K562 (cell line): ENCODE results near the gene CTDSP2. TPM values are rescaled to one million over a fixed set of nuclear protein-coding genes. Genes with fewer than 3 reads are reported as not detected.

Source experiments
- ATAC-seq: fragments of 200-7000 bp; cut with Tn5 transposase; 3 replicates; pipeline ENCODE4 v1.9.1; 2020; ENCODE audit warnings: moderate library complexity
- BruUV-seq: library from RNA; stranded (reverse); fragments of 400-500 nt; replicated peaks from 2 replicates; lab custom pipeline; 2021; lab: Mats Ljungman, UMichigan
- CTCF ChIA-PET: fragments of 300-600 bp; formaldehyde crosslinking; extraction: SDS; loops from one replicate; lab custom pipeline; 2021; ENCODE audit warnings: low intra/inter-chr PET ratio; lab: Yijun Ruan, JAX
- POLR2A ChIA-PET: fragments of 300-600, 350-650 bp; sonication (Branson Sonifier 250); formaldehyde crosslinking; extraction: SDS; loops from one replicate; lab custom pipeline; 2021; ENCODE audit warnings: antibody characterized with exemption, inconsistent platforms; lab: Yijun Ruan, JAX
- DNase-seq, 4 experiments: peaks; one replicate each; pipeline versions ENCODE4 v3.0.0 to v3.0.0-alpha.2; 2011 to 2018; ENCODE audit warnings: low spot score in 3 of 4, mixed read lengths in 3 of 4; ENCODE audit errors: extremely low read depth in 1 of 4
- FAIRE-seq: peaks from 2 replicates; lab custom pipeline; 2011; peaks lifted over from hg19 to GRCh38; lab: Jason Lieb, UNC
- H2AFZ ChIP-seq: 2 replicates; pipeline ENCODE4 v1.6.0; 2011; ENCODE audit warnings: low read depth, low read length, control low read depth, inconsistent platforms
- H3K27ac ChIP-seq: fragments of 200-600 bp; 3 replicates; pipeline ENCODE4 v1.8.0; 2011; ENCODE audit warnings: low read depth, mild to moderate bottlenecking, control low read depth, inconsistent platforms, low read length, moderate library complexity, mixed read lengths; ENCODE audit errors: extremely low read depth
- H3K27me3 ChIP-seq, 2 experiments: fragments of 300-600 bp in 1 of 2; 2 replicates in 1 of 2; 3 replicates in 1 of 2; pipeline versions ENCODE4 v1.6.0 to v1.8.0; 2011; ENCODE audit warnings: inconsistent platforms in 2 of 2, low read length in 2 of 2, mild to moderate bottlenecking in 1 of 2, mixed read lengths in 1 of 2, moderate library complexity in 1 of 2; ENCODE audit not compliant: control insufficient read depth in 2 of 2, insufficient read depth in 2 of 2
- H3K36me3 ChIP-seq: fragments of 300-600 bp; 3 replicates; pipeline ENCODE4 v1.8.0; 2011; ENCODE audit warnings: mild to moderate bottlenecking, low read length, inconsistent platforms; ENCODE audit not compliant: control insufficient read depth, insufficient read depth
- H3K4me1 ChIP-seq, 2 experiments: fragments of 200-600 bp in 1 of 2; replicated peaks in 1 of 2; 2 replicates in 1 of 2; 3 replicates in 1 of 2; pipeline versions ENCODE4 v1.5.1 to v1.8.0; 2011; ENCODE audit warnings: inconsistent platforms in 2 of 2, low read length in 2 of 2, mild to moderate bottlenecking in 1 of 2, mixed read lengths in 1 of 2, moderate library complexity in 1 of 2; ENCODE audit not compliant: control insufficient read depth in 2 of 2, insufficient read depth in 2 of 2
- H3K4me2 ChIP-seq: 2 replicates; pipeline ENCODE4 v1.6.1; 2011; ENCODE audit warnings: low read length, control low read depth, inconsistent platforms, mixed read lengths; ENCODE audit not compliant: insufficient read depth
- H3K4me3 ChIP-seq: fragments of 200-600 bp; sonication (generic), shearing (Covaris generic); 2 replicates; pipeline ENCODE4 v1.5.1; 2016; ENCODE audit warnings: control low read depth, inconsistent platforms
- H3K79me2 ChIP-seq: fragments of 200-600 bp; 3 replicates; pipeline ENCODE4 v1.8.0; 2011; ENCODE audit warnings: low read length, inconsistent platforms; ENCODE audit not compliant: control insufficient read depth, insufficient read depth
- H3K9ac ChIP-seq, 2 experiments: 2 replicates each; pipeline versions ENCODE4 v1.6.0 to v1.6.1; 2011; ENCODE audit warnings: low read depth in 2 of 2, low read length in 2 of 2, control low read depth in 1 of 2, inconsistent platforms in 1 of 2, mild to moderate bottlenecking in 1 of 2, mixed read lengths in 1 of 2; ENCODE audit not compliant: insufficient read depth in 1 of 2
- H3K9me1 ChIP-seq: one replicate; pipeline ENCODE4 v1.6.0; 2011; ENCODE audit warnings: inconsistent platforms, mild to moderate bottlenecking, low read length, moderate library complexity; ENCODE audit not compliant: control insufficient read depth, insufficient read depth
- H3K9me3 ChIP-seq: replicated peaks from 2 replicates; pipeline ENCODE4 v1.5.1; 2011; ENCODE audit warnings: low read depth, low read length, inconsistent platforms; ENCODE audit not compliant: control insufficient read depth, insufficient read depth
- H4K20me1 ChIP-seq: replicated peaks from 2 replicates; pipeline ENCODE4 v1.6.1; 2011; ENCODE audit warnings: low read length, inconsistent platforms, mixed read lengths; ENCODE audit not compliant: control insufficient read depth, insufficient read depth
- BDP1 ChIP-seq: IDR thresholded peaks from 3 replicates; pipeline ENCODE4 v1.6.1; 2011; ENCODE audit not compliant: insufficient read length, insufficient read depth
- RUNX1 ChIP-seq: sonication (generic); IDR thresholded peaks from 2 replicates; pipeline ENCODE4 v1.6.1; 2016; ENCODE audit warnings: antibody characterized with exemption, low read depth
- TEAD1 ChIP-seq, 2 experiments: fragments of 450-650 bp in 1 of 2; sonication (generic) in 1 of 2; formaldehyde crosslinking; IDR thresholded peaks; 2 replicates each; pipeline versions ENCODE4 v1.4.0 to v1.8.0; 2020 to 2022; ENCODE audit warnings: mild to moderate bottlenecking in 2 of 2, missing genetic modification reagents in 1 of 2
- ZFPM2 ChIP-seq: fragments of 250-450 bp; sonication (Bioruptor Pico); IDR thresholded peaks from 2 replicates; pipeline ENCODE4 v1.5.1; 2022; ENCODE audit warnings: mild to moderate bottlenecking
- ZNF263 ChIP-seq: sonication (generic); formaldehyde crosslinking; IDR thresholded peaks from 2 replicates; pipeline ENCODE4 v1.8.0; 2022; ENCODE audit warnings: mild to moderate bottlenecking, missing genetic modification reagents, borderline replicate concordance
- WGBS: fragments of 100-300 bp; shearing (Covaris generic); methylation state at CpG from one replicate; pipeline ENCODE4 v1.1.6; 2016; ENCODE audit warnings: low coverage, mixed read lengths; ENCODE audit not compliant: insufficient coverage; ENCODE audit errors: missing lambda C conversion rate; 5-methylcytosine and 5-hydroxymethylcytosine counted together
- in situ Hi-C: fragments of 300-500 bp; cut with MboI; formaldehyde crosslinking; loops from 4 replicates; pipeline ENCODE4 v1.15.0; 2018; ENCODE audit warnings: inconsistent platforms, mixed read lengths
- intact Hi-C: fragments of 100-400 bp; cut with micrococcal nuclease; formaldehyde crosslinking; loops from 2 replicates; pipeline ENCODE4 v1.14.2; 2022
- polyA plus RNA-seq, 8 experiments: library from polyadenylated mRNA; depleted of rRNA in 4 of 8; stranded (reverse) in 5 of 8; unstranded in 3 of 8; fragments of >200 nt; fragmentation: Nextera tagmentation in 2 of 8; fragmentation: Illumina TruSeq in 1 of 8; extraction: Ambion mirVana in 2 of 8; extraction: Trizol in 1 of 8; gene quantifications; 2 replicates each; pipeline versions ENCODE4 v1.2.1 to v1.2.3, GENCODE V29; 2011 to 2014; ENCODE audit warnings: inconsistent platforms in 1 of 8, missing spikeins in 1 of 8
- total RNA-seq, 7 experiments: library from RNA; depleted of rRNA in 6 of 7; stranded (reverse); fragments of >200 nt in 6 of 7; fragmentation: Illumina TruSeq in 2 of 7; extraction: Trizol in 2 of 7; gene quantifications; 2 replicates each; pipeline versions ENCODE4 v1.2.1 to v1.2.3, GENCODE V29; 2011 to 2021; ENCODE audit warnings: low replicate concordance in 1 of 7
- TF ChIP-seq, protein P1 (sequence below): fragments of 250-450 bp; sonication (Bioruptor Pico); IDR thresholded peaks from 2 replicates; pipeline ENCODE4 v1.5.1; 2021; ENCODE audit warnings: mild to moderate bottlenecking
- TF ChIP-seq, protein P2 (sequence below): IDR thresholded peaks from 3 replicates; pipeline ENCODE4 v1.6.1; 2011; ENCODE audit warnings: borderline replicate concordance, mild to moderate bottlenecking, moderate library complexity; ENCODE audit not compliant: insufficient read length; ENCODE audit errors: extremely low read depth
- TF ChIP-seq, protein P3 (sequence below): fragments of 150-350 bp; IDR thresholded peaks from 2 replicates; pipeline ENCODE4 v1.6.1; 2014; ENCODE audit warnings: low read depth, mild to moderate bottlenecking, low read length, borderline replicate concordance
- TF ChIP-seq, protein P4 (sequence below), 3 experiments: IDR thresholded peaks in 2 of 3; conservative IDR thresholded peaks in 1 of 3; 2 replicates each; pipeline ENCODE4 v1.5.1; 2011 to 2012; ENCODE audit warnings: low read length in 3 of 3, mild to moderate bottlenecking in 3 of 3, control low read depth in 2 of 3, improper control_type of control experiment in 1 of 3, inconsistent platforms in 1 of 3, low read depth in 1 of 3, mixed read lengths in 1 of 3, moderate library complexity in 1 of 3; ENCODE audit not compliant: insufficient read depth in 2 of 3

CTDSP2 gene
- total and polyA plus RNA-seq, 9 of the 15 experiments (the other 6 are each of a cell fraction or from before 2014, with no cell fraction given) = 20.4 to 108 (median 47.7) TPM

DNA sequence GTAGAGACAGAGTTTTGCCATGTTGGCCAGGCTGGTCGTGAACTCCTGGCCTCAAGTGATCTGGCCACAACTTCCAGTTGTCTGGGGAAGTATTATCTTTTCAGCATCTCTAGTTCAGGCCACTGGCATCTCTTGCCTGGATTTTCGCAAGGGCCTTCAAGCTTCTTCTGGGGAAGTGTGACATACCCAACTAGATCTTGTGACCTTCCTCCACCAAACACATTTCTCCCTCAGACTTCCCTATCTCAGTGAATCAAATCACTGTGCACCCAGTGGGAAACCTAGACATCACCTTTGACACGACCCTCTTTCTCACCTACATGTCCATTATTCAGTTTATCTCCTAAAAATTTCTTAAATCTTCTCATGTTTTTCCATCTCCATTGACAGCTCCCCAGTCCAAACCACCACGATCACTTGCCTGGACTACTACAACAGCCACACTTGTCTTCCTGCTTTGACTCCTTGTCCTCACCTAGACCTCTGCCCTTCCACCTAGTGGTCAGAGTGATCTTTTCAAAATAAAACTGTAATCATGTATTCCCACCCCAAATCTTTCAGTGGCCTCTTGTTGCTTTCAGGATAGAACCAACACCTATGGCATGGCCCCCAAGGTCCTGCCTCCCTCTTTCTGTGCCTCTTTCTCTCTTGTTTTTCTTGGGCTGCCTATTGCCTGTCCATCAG lies 70.8 kb downstream of the CTDSP2 start:
- ChIA-PET POLR2A (interaction anchor here (0.8 kb wide), 2 partner anchors 22 to 34 kb away, joined by 3 to 4 read pairs; no protein-coding TSS in a partner anchor), CTCF (interaction anchor here (1.1 kb wide), 1 partner anchor 317 kb away, joined by 3 read pairs; no protein-coding TSS in a partner anchor)
- 74% methylated on average over 4 of the region's 4 CpGs for WGBS
- H3K36me3 ChIP-seq = peaks cover 23% of the 10 kb centered on the region
- no peak overlapping the region for H3K27ac ChIP-seq
- ATAC-seq (no peak), FAIRE-seq (peak; percentile 23), DNase-seq (peak in 1 of 4 experiments; percentile 38)
- no peak overlapping the region for H2AFZ ChIP-seq
- in situ Hi-C loops (no loop called here), intact Hi-C loops (no loop called here)
- no peak overlapping the region for H3K9ac ChIP-seq
- no peak overlapping the region for H3K4me3 ChIP-seq
- H3K4me2 ChIP-seq = no peak overlapping the region
- no TSS peak for BruUV-seq
- no peaks in the 10 kb centered on the region for H3K9me1 ChIP-seq
- H3K27me3 ChIP-seq = no peaks in the 10 kb centered on the region
- no peaks in the 10 kb centered on the region for H3K9me3 ChIP-seq
- TF ChIP-seq, protein P1, sequence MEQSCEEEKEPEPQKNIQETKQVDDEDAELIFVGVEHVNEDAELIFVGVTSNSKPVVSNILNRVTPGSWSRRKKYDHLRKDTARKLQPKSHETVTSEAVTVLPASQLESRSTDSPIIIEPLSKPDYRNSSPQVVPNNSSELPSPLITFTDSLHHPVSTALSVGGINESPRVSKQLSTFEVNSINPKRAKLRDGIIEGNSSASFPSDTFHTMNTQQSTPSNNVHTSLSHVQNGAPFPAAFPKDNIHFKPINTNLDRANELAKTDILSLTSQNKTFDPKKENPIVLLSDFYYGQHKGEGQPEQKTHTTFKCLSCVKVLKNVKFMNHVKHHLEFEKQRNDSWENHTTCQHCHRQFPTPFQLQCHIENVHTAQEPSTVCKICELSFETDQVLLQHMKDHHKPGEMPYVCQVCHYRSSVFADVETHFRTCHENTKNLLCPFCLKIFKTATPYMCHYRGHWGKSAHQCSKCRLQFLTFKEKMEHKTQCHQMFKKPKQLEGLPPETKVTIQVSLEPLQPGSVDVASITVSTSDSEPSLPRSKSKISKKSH (CRISPR knock-in tag) = no peak
- TF ChIP-seq, protein P2, sequence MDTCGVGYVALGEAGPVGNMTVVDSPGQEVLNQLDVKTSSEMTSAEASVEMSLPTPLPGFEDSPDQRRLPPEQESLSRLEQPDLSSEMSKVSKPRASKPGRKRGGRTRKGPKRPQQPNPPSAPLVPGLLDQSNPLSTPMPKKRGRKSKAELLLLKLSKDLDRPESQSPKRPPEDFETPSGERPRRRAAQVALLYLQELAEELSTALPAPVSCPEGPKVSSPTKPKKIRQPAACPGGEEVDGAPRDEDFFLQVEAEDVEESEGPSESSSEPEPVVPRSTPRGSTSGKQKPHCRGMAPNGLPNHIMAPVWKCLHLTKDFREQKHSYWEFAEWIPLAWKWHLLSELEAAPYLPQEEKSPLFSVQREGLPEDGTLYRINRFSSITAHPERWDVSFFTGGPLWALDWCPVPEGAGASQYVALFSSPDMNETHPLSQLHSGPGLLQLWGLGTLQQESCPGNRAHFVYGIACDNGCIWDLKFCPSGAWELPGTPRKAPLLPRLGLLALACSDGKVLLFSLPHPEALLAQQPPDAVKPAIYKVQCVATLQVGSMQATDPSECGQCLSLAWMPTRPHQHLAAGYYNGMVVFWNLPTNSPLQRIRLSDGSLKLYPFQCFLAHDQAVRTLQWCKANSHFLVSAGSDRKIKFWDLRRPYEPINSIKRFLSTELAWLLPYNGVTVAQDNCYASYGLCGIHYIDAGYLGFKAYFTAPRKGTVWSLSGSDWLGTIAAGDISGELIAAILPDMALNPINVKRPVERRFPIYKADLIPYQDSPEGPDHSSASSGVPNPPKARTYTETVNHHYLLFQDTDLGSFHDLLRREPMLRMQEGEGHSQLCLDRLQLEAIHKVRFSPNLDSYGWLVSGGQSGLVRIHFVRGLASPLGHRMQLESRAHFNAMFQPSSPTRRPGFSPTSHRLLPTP = no peak
- TF ChIP-seq ZNF263 (CRISPR knock-in tag) (no peak), RUNX1 (no peak), TEAD1 (CRISPR knock-in tag; IDR thresholded peaks at IDR 0.05) (no peak), BDP1 (no peak), ZFPM2 (no peak)
- TF ChIP-seq, protein P3, sequence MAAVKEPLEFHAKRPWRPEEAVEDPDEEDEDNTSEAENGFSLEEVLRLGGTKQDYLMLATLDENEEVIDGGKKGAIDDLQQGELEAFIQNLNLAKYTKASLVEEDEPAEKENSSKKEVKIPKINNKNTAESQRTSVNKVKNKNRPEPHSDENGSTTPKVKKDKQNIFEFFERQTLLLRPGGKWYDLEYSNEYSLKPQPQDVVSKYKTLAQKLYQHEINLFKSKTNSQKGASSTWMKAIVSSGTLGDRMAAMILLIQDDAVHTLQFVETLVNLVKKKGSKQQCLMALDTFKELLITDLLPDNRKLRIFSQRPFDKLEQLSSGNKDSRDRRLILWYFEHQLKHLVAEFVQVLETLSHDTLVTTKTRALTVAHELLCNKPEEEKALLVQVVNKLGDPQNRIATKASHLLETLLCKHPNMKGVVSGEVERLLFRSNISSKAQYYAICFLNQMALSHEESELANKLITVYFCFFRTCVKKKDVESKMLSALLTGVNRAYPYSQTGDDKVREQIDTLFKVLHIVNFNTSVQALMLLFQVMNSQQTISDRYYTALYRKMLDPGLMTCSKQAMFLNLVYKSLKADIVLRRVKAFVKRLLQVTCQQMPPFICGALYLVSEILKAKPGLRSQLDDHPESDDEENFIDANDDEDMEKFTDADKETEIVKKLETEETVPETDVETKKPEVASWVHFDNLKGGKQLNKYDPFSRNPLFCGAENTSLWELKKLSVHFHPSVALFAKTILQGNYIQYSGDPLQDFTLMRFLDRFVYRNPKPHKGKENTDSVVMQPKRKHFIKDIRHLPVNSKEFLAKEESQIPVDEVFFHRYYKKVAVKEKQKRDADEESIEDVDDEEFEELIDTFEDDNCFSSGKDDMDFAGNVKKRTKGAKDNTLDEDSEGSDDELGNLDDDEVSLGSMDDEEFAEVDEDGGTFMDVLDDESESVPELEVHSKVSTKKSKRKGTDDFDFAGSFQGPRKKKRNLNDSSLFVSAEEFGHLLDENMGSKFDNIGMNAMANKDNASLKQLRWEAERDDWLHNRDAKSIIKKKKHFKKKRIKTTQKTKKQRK = no peak
- TF ChIP-seq, protein P4, sequence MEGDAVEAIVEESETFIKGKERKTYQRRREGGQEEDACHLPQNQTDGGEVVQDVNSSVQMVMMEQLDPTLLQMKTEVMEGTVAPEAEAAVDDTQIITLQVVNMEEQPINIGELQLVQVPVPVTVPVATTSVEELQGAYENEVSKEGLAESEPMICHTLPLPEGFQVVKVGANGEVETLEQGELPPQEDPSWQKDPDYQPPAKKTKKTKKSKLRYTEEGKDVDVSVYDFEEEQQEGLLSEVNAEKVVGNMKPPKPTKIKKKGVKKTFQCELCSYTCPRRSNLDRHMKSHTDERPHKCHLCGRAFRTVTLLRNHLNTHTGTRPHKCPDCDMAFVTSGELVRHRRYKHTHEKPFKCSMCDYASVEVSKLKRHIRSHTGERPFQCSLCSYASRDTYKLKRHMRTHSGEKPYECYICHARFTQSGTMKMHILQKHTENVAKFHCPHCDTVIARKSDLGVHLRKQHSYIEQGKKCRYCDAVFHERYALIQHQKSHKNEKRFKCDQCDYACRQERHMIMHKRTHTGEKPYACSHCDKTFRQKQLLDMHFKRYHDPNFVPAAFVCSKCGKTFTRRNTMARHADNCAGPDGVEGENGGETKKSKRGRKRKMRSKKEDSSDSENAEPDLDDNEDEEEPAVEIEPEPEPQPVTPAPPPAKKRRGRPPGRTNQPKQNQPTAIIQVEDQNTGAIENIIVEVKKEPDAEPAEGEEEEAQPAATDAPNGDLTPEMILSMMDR (IDR thresholded peaks at IDR 0.05 in 2 of 3, conservative IDR thresholded peaks at IDR 0.05 in 1 of 3; ENCODE audit: insufficient read depth in 2 of 3, low read depth in 1 of 3, low read length in 3 of 3) = peak; percentile 19 to 41 (median 37); a peak in 3 of 6 replicates
- peaks cover 11 to 22% of the 10 kb centered on the region in 2 experiments for H3K4me1 ChIP-seq
- H4K20me1 ChIP-seq = no peaks in the 10 kb centered on the region
- H3K79me2 ChIP-seq = peaks cover 23% of the 10 kb centered on the region
